ENCODE results near the gene PPP1R12C. TPM values are rescaled to one million over a fixed set of nuclear protein-coding genes. Genes with fewer than 3 reads are reported as not detected.

The PPP1R12C gene
- total and polyA plus RNA-seq, 7 donors: 20.5 to 59.1 (median 28.5) TPM

Other genes starting within 250 kb of the PPP1R12C start
- gene FCAR, start 243.4 kb downstream of the PPP1R12C start, total RNA-seq: 1 to 10 TPM in 1 of 4 donors, under 1 TPM in 2, not detected in 1; 0.24 to 1.0 (median 0.27) TPM
- gene FCAR, start 243.4 kb downstream of the PPP1R12C start, polyA plus RNA-seq: under 1 TPM in 1 of 3 donors, not detected in 2; 0.04 TPM
- under 1 TPM in 2 of 4 donors, not detected in 2; 0.27 to 0.32 TPM for gene NCR1, start 211.5 kb downstream of the PPP1R12C start, total RNA-seq
- not detected for gene NCR1, start 211.5 kb downstream of the PPP1R12C start, polyA plus RNA-seq
- not detected for gene NLRP7, start 170.1 kb downstream of the PPP1R12C start, total RNA-seq
- not detected for gene NLRP7, start 170.1 kb downstream of the PPP1R12C start, polyA plus RNA-seq
- under 1 TPM in 2 of 4 donors, not detected in 2; 0.13 to 0.30 TPM for gene NLRP2, start 151.3 kb downstream of the PPP1R12C start, total RNA-seq
- under 1 TPM; 0.03 to 0.15 (median 0.06) TPM for gene NLRP2, start 151.3 kb downstream of the PPP1R12C start, polyA plus RNA-seq
- gene GP6, start 79.4 kb downstream of the PPP1R12C start, total RNA-seq: under 1 TPM in 2 of 4 donors, not detected in 2; 0.18 to 0.28 TPM
- under 1 TPM; 0.09 to 0.38 (median 0.10) TPM for gene GP6, start 79.4 kb downstream of the PPP1R12C start, polyA plus RNA-seq
- 10 to 100 TPM in 3 of 4 donors, 1 to 10 TPM in 1; 4.5 to 18.0 (median 12.9) TPM for gene RDH13, start 54.5 kb downstream of the PPP1R12C start, total RNA-seq
- gene RDH13, start 54.5 kb downstream of the PPP1R12C start, polyA plus RNA-seq: 10 to 100 TPM; 11.5 to 15.1 (median 13.1) TPM
- gene EPS8L1, start 41.8 kb downstream of the PPP1R12C start, total RNA-seq: 1 to 10 TPM in 2 of 4 donors, under 1 TPM in 2; 0.53 to 2.5 (median 0.93) TPM
- gene EPS8L1, start 41.8 kb downstream of the PPP1R12C start, polyA plus RNA-seq: 1 to 10 TPM in 2 of 3 donors, under 1 TPM in 1; 0.97 to 1.9 (median 1.4) TPM
- 1,000 to 10,000 TPM; 7,142 to 9,723 (median 8,305) TPM for gene TNNT1, start 31.6 kb upstream of the PPP1R12C start, total RNA-seq
- over 10,000 TPM in 2 of 3 donors, 1,000 to 10,000 TPM in 1; 4,522 to 12,694 (median 10,175) TPM for gene TNNT1, start 31.6 kb upstream of the PPP1R12C start, polyA plus RNA-seq
- gene TNNI3, start 40.1 kb upstream of the PPP1R12C start, total RNA-seq: 10 to 100 TPM in 1 of 4 donors, 1 to 10 TPM in 3; 5.0 to 16.2 (median 7.4) TPM
- gene TNNI3, start 40.1 kb upstream of the PPP1R12C start, polyA plus RNA-seq: 10 to 100 TPM; 13.4 to 17.4 (median 15.2) TPM
- gene DNAAF3, start 49.0 kb upstream of the PPP1R12C start, total RNA-seq: not detected
- gene DNAAF3, start 49.0 kb upstream of the PPP1R12C start, polyA plus RNA-seq: under 1 TPM; 0.06 to 0.47 (median 0.34) TPM
- gene SYT5, start 62.7 kb upstream of the PPP1R12C start, total RNA-seq: not detected
- gene SYT5, start 62.7 kb upstream of the PPP1R12C start, polyA plus RNA-seq: under 1 TPM in 2 of 3 donors, not detected in 1; 0.03 to 0.13 TPM
- gene PTPRH, start 91.9 kb upstream of the PPP1R12C start, total RNA-seq: under 1 TPM in 3 of 4 donors, not detected in 1; 0.15 to 0.18 (median 0.17) TPM
- under 1 TPM; 0.04 to 0.12 (median 0.05) TPM for gene PTPRH, start 91.9 kb upstream of the PPP1R12C start, polyA plus RNA-seq
- gene TMEM86B, start 111.1 kb upstream of the PPP1R12C start, total RNA-seq: 1 to 10 TPM; 2.0 to 2.4 (median 2.3) TPM
- gene TMEM86B, start 111.1 kb upstream of the PPP1R12C start, polyA plus RNA-seq: 1 to 10 TPM in 2 of 3 donors, under 1 TPM in 1; 0.68 to 2.1 (median 1.2) TPM
- 10 to 100 TPM; 38.1 to 51.8 (median 43.9) TPM for gene PPP6R1, start 141.4 kb upstream of the PPP1R12C start, total RNA-seq
- 10 to 100 TPM; 27.9 to 72.3 (median 50.0) TPM for gene PPP6R1, start 141.4 kb upstream of the PPP1R12C start, polyA plus RNA-seq
- 10 to 100 TPM; 23.0 to 34.0 (median 28.6) TPM for gene HSPBP1, start 162.5 kb upstream of the PPP1R12C start, total RNA-seq
- 10 to 100 TPM; 41.8 to 98.2 (median 65.6) TPM for gene HSPBP1, start 162.5 kb upstream of the PPP1R12C start, polyA plus RNA-seq
- 1 to 10 TPM in 2 of 4 donors, under 1 TPM in 2; 0.77 to 1.1 (median 0.92) TPM for gene BRSK1, start 166.4 kb upstream of the PPP1R12C start, total RNA-seq
- under 1 TPM; 0.14 to 0.64 (median 0.53) TPM for gene BRSK1, start 166.4 kb upstream of the PPP1R12C start, polyA plus RNA-seq
- gene TMEM150B, start 207.7 kb upstream of the PPP1R12C start, total RNA-seq: 1 to 10 TPM in 1 of 4 donors, under 1 TPM in 3; 0.38 to 1.1 (median 0.57) TPM
- under 1 TPM; 0.08 to 0.30 (median 0.23) TPM for gene TMEM150B, start 207.7 kb upstream of the PPP1R12C start, polyA plus RNA-seq
- 1 to 10 TPM; 3.9 to 5.7 (median 4.6) TPM for gene KMT5C, start 222.2 kb upstream of the PPP1R12C start, total RNA-seq
- 1 to 10 TPM; 1.8 to 2.6 (median 2.4) TPM for gene KMT5C, start 222.2 kb upstream of the PPP1R12C start, polyA plus RNA-seq
- gene COX6B2, start 237.1 kb upstream of the PPP1R12C start, total RNA-seq: not detected
- gene COX6B2, start 237.1 kb upstream of the PPP1R12C start, polyA plus RNA-seq: under 1 TPM in 1 of 3 donors, not detected in 2; 0.04 TPM
- gene GARIN5B, start 245.6 kb upstream of the PPP1R12C start, total RNA-seq: not detected
- gene GARIN5B, start 245.6 kb upstream of the PPP1R12C start, polyA plus RNA-seq: not detected